ENCODE results near the gene HBS1L.

The HBS1L gene

GRCh38 chr6:134949927-134950326 lies 104.7 kb downstream of the HBS1L start, which contains the start of gene ALDH8A1:
TSS of gene ALDH8A1 (minus strand) at chr6:134950101. CDS start at chr6:134950053, 48 bp downstream.
- DNase-seq (ENCODE audit: low spot score), result no peak

GRCh38 chr6:134948691-134949090 lies 105.9 kb downstream of the HBS1L start:
- no peak for DNase-seq (ENCODE audit: low spot score)

- DNase-seq (ENCODE audit: low spot score), result no peak
Observed at GRCh38 chr6:134948142-134948541, 106.5 kb downstream of the HBS1L start.

- DNase-seq (ENCODE audit: low spot score), result no peak
Observed at GRCh38 chr6:134945045-134945444, 109.6 kb downstream of the HBS1L start.

GRCh38 chr6:134943522-134944111 lies 111.0 kb downstream of the HBS1L start:
- DNase-seq (ENCODE audit: low spot score), result no peak

- no peak for DNase-seq (ENCODE audit: low spot score)
Observed at GRCh38 chr6:134938896-134939295, 115.7 kb downstream of the HBS1L start.

- no peak for DNase-seq (ENCODE audit: low spot score)
Observed at GRCh38 chr6:134937426-134937825, 117.2 kb downstream of the HBS1L start.

GRCh38 chr6:134936931-134937330 lies 117.7 kb downstream of the HBS1L start:
- no peak for DNase-seq (ENCODE audit: low spot score)

GRCh38 chr6:134936476-134936875 lies 118.1 kb downstream of the HBS1L start:
- DNase-seq (ENCODE audit: low spot score), result no peak

- DNase-seq (ENCODE audit: low spot score), result no peak
Observed at GRCh38 chr6:134934793-134935485, 119.7 kb downstream of the HBS1L start.

- DNase-seq (ENCODE audit: low spot score), result no peak
Observed at GRCh38 chr6:134932535-134933470, 121.8 kb downstream of the HBS1L start.

GRCh38 chr6:134932098-134932497 lies 122.5 kb downstream of the HBS1L start:
- no peak for DNase-seq (ENCODE audit: low spot score)

GRCh38 chr6:134930463-134930862 lies 124.2 kb downstream of the HBS1L start:
- DNase-seq (ENCODE audit: low spot score), result no peak

GRCh38 chr6:134928151-134928900 lies 126.3 kb downstream of the HBS1L start:
- DNase-seq (ENCODE audit: low spot score), result no peak

- no peak for DNase-seq (ENCODE audit: low spot score)
Observed at GRCh38 chr6:134925800-134926199, 128.8 kb downstream of the HBS1L start.

- DNase-seq (ENCODE audit: low spot score), result peak; percentile 32
Observed at GRCh38 chr6:134921721-134922261, 132.8 kb downstream of the HBS1L start.

GRCh38 chr6:134921276-134921675 lies 133.3 kb downstream of the HBS1L start:
- DNase-seq (ENCODE audit: low spot score), result peak; percentile 2

- no peak for DNase-seq (ENCODE audit: low spot score)
Observed at GRCh38 chr6:134920422-134920821, 134.2 kb downstream of the HBS1L start.

- no peak for DNase-seq (ENCODE audit: low spot score)
Observed at GRCh38 chr6:134918418-134918961, 136.1 kb downstream of the HBS1L start.

GRCh38 chr6:134911547-134911946 lies 143.1 kb downstream of the HBS1L start:
- no peak for DNase-seq (ENCODE audit: low spot score)

GRCh38 chr6:134910593-134910935 lies 144.1 kb downstream of the HBS1L start:
- no peak for DNase-seq (ENCODE audit: low spot score)
